Measurements from ENCODE around the gene LRP1B.

GRCh38 chr2:141582213-141582612 is 548.6 kb downstream of the LRP1B start:
- TF ChIP-seq CTCF (IDR thresholded peaks at IDR 0.05; ENCODE audit: borderline replicate concordance, extremely low read depth, low read length, poor library complexity, severe bottlenecking): no peak
- no peak for TF ChIP-seq EZH2 (IDR thresholded peaks at IDR 0.05; ENCODE audit: borderline replicate concordance, low read depth, low read length, severe bottlenecking)

Data from DND-41 (cell line).